HepG2 (cell line): Measurements from ENCODE around the gene PLET1. TPM values are rescaled to one million over a fixed set of nuclear protein-coding genes. Genes with fewer than 3 reads are reported as not detected.
A peak's percentile ranks its signal among the peaks of the same experiment; 100 is the strongest.

Experiments used
- CENPT ChIP-seq: sonication (generic); formaldehyde crosslinking; IDR thresholded peaks from 2 replicates; pipeline ENCODE4 v1.8.0; 2022; ENCODE audit warnings: low read depth, mild to moderate bottlenecking, moderate library complexity, missing genetic modification reagents
- EEA1 ChIP-seq: sonication (generic); formaldehyde crosslinking; IDR thresholded peaks from 2 replicates; pipeline ENCODE4 v1.5.1; 2020; ENCODE audit warnings: mild to moderate bottlenecking, missing genetic modification reagents, borderline replicate concordance
- FOXC1 ChIP-seq: sonication (generic); formaldehyde crosslinking; IDR thresholded peaks from 2 replicates; pipeline ENCODE4 v1.8.0; 2022; ENCODE audit warnings: mild to moderate bottlenecking, missing genetic modification reagents, borderline replicate concordance
- HNF1B ChIP-seq: sonication (generic); formaldehyde crosslinking; IDR thresholded peaks from 2 replicates; pipeline ENCODE4 v1.5.1; 2020; ENCODE audit warnings: mild to moderate bottlenecking, moderate library complexity, missing genetic modification reagents
- HNRNPLL ChIP-seq: fragments of 200-400 bp; formaldehyde crosslinking; IDR thresholded peaks from 2 replicates; pipeline ENCODE4 v1.6.1; 2017; ENCODE audit warnings: mild to moderate bottlenecking, low read depth, low read length; ENCODE audit not compliant: poor library complexity, severe bottlenecking
- POGZ ChIP-seq: sonication (generic); formaldehyde crosslinking; IDR thresholded peaks from 2 replicates; pipeline ENCODE4 v1.4.0; 2020; ENCODE audit warnings: mild to moderate bottlenecking, missing genetic modification reagents
- RXRA ChIP-seq: sonication (generic); formaldehyde crosslinking; IDR thresholded peaks from 2 replicates; pipeline ENCODE4 v1.5.1; 2020; ENCODE audit warnings: missing genetic modification reagents
- SAP130 ChIP-seq: IDR thresholded peaks from 2 replicates; pipeline ENCODE4 v1.6.1; 2016; ENCODE audit warnings: low read depth
- SIN3A ChIP-seq: IDR thresholded peaks from 2 replicates; pipeline ENCODE4 v1.6.1; 2011; ENCODE audit warnings: low read depth, mild to moderate bottlenecking, control low read depth, low read length, borderline replicate concordance
- TCF12 ChIP-seq, 2 experiments: fragments of 450-650 bp in 1 of 2; sonication (generic) in 1 of 2; formaldehyde crosslinking in 1 of 2; IDR thresholded peaks; 2 replicates each; pipeline versions ENCODE4 v1.6.1 to v1.8.0; 2017 to 2022; ENCODE audit warnings: antibody characterized with exemption in 1 of 2, mild to moderate bottlenecking in 1 of 2, missing genetic modification reagents in 1 of 2, moderate library complexity in 1 of 2
- TEAD3 ChIP-seq: optimal IDR thresholded peaks from 2 replicates; pipeline ENCODE3; 2016; ENCODE audit warnings: borderline replicate concordance
- ZBTB14 ChIP-seq: sonication (generic); formaldehyde crosslinking; IDR thresholded peaks from 2 replicates; pipeline ENCODE4 v1.4.0; 2020; ENCODE audit warnings: missing genetic modification reagents
- ZBTB26 ChIP-seq: IDR thresholded peaks from 2 replicates; pipeline ENCODE4 v1.6.1; 2016; ENCODE audit warnings: missing compliant biosample characterization, missing genetic modification reagents, borderline replicate concordance
- ZBTB38 ChIP-seq: sonication (generic); formaldehyde crosslinking; IDR thresholded peaks from 2 replicates; pipeline ENCODE4 v1.5.1; 2020; ENCODE audit warnings: mild to moderate bottlenecking, missing genetic modification reagents
- polyA plus RNA-seq, 8 experiments: library from polyadenylated mRNA; depleted of rRNA in 3 of 8; stranded (reverse) in 7 of 8; unstranded in 1 of 8; fragments of >200 nt; fragmentation: Illumina TruSeq in 4 of 8; extraction: Trizol in 4 of 8; gene quantifications; 2 replicates each; pipeline versions ENCODE4 v1.2.1 to v1.2.3, GENCODE V29; 2011 to 2016; ENCODE audit warnings: low read depth in 4 of 8, missing spikeins in 1 of 8, mixed read lengths in 1 of 8; ENCODE audit not compliant: insufficient read depth in 1 of 8
- total RNA-seq, 5 experiments: library from RNA; depleted of rRNA; stranded (reverse); fragments of >200 nt; fragmentation: Illumina TruSeq; extraction: Trizol; gene quantifications; 2 replicates each; pipeline ENCODE4 v1.2.3, GENCODE V29; 2016; ENCODE audit warnings: low read depth in 1 of 5
- TF ChIP-seq, protein P1 (sequence below): sonication (generic); formaldehyde crosslinking; IDR thresholded peaks from 2 replicates; pipeline ENCODE4 v1.5.0; 2020; ENCODE audit warnings: missing genetic modification reagents, mild to moderate bottlenecking, borderline replicate concordance
- TF ChIP-seq, protein P2 (sequence below): sonication (generic); formaldehyde crosslinking; IDR thresholded peaks from 2 replicates; pipeline ENCODE4 v1.4.0; 2020; ENCODE audit warnings: missing genetic modification reagents
- TF ChIP-seq, protein P3 (sequence below): sonication (generic); formaldehyde crosslinking; IDR thresholded peaks from 2 replicates; pipeline ENCODE4 v1.5.1; 2020; ENCODE audit warnings: missing genetic modification reagents, mild to moderate bottlenecking, borderline replicate concordance
- TF ChIP-seq, protein P4 (sequence below): sonication (generic); formaldehyde crosslinking; IDR thresholded peaks from 2 replicates; pipeline ENCODE4 v1.5.0; 2020; ENCODE audit warnings: missing genetic modification reagents

Gene PLET1
- total and polyA plus RNA-seq, 2 of the 13 experiments (the other 11 are each of a cell fraction or from before 2014, with no cell fraction given), result not detected

DNA sequence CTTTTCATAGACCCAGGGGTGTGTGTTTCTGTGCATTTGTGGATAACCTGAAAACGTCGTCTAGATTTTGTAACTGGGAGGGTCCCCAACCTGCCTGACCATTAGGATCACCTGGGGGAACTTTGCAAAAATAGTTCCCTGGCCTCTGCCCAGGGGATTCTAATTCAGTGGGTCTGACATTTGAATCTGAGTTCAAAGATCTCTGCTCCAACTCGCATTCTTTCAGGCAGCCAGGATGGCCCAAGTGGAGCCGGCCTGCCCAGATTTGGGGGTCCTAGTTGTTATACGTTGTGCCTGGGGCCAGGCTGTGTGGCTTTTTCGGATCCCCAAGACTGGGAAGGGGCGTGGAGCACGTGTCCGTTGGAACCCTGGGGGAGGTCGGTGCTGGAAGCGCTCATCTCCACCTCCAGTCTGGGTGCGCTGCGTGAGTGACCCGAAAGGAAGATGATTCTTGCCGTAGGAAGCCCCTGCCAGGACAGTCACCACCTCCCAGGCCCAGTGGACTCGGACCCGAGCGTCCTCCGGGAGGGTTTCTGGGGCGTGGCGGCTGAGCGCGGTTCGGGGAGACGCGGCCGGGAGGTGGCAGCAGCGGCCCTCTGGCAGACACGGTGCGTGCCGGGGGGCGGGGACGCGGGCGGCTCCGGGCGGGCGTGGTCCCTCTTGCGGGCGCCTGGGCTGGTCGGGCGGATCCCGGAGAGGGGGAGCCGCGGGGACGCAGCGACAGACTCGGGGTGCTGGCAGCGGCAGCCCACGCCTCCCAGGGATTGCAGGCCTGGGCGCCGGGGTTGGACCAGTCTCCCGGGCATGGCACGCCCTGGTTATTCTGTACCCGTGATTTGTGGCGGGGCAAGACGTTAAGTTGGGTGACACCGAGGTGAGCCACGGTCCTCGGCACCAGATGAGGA, 29.2 kb upstream of the PLET1 start (continued):
- peak; percentile 30 for TF ChIP-seq HNRNPLL
- TF ChIP-seq CENPT, result no peak
- TF ChIP-seq FOXC1, result 0 out of 2 replicates have a peak, but pooled peaks have one; percentile 34
- TF ChIP-seq, protein P1, sequence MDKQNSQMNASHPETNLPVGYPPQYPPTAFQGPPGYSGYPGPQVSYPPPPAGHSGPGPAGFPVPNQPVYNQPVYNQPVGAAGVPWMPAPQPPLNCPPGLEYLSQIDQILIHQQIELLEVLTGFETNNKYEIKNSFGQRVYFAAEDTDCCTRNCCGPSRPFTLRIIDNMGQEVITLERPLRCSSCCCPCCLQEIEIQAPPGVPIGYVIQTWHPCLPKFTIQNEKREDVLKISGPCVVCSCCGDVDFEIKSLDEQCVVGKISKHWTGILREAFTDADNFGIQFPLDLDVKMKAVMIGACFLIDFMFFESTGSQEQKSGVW, result no peak
- TF ChIP-seq, protein P2, sequence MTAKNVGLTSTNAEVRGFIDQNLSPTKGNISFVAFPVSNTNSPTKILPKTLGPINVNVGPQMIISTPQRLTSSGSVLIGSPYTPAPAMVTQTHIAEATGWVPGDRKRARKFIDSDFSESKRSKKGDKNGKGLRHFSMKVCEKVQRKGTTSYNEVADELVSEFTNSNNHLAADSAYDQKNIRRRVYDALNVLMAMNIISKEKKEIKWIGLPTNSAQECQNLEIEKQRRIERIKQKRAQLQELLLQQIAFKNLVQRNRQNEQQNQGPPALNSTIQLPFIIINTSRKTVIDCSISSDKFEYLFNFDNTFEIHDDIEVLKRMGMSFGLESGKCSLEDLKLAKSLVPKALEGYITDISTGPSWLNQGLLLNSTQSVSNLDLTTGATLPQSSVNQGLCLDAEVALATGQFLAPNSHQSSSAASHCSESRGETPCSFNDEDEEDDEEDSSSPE (CRISPR knock-in tag), result no peak; the same call in 1 of the 2 replicates
- TF ChIP-seq, protein P3, sequence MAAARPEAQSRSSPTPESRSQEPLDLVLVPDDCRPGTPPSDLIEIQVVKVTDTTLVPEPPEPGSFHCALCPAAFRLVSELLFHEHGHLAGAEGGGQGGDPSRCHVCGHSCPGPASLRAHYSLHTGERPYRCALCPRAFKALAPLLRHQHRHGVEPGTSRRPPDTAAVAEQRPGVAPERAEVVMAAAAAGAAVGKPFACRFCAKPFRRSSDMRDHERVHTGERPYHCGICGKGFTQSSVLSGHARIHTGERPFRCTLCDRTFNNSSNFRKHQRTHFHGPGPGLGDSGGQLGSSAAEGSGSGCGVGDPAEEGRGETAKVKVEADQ, result no peak
- peak; percentile 36 for TF ChIP-seq SAP130
- TF ChIP-seq, protein P4, sequence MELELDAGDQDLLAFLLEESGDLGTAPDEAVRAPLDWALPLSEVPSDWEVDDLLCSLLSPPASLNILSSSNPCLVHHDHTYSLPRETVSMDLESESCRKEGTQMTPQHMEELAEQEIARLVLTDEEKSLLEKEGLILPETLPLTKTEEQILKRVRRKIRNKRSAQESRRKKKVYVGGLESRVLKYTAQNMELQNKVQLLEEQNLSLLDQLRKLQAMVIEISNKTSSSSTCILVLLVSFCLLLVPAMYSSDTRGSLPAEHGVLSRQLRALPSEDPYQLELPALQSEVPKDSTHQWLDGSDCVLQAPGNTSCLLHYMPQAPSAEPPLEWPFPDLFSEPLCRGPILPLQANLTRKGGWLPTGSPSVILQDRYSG, result no peak
- TF ChIP-seq POGZ (CRISPR knock-in tag), result 0 out of 2 replicates have a peak, but pooled peaks have one; percentile 22
- 0 out of 2 replicates have a peak, but pooled peaks have one; percentile 18 for TF ChIP-seq RXRA (CRISPR knock-in tag)
- TF ChIP-seq ZBTB14, result no peak
- peak; percentile 3; the same call in 1 of the 2 replicates for TF ChIP-seq SIN3A
- TF ChIP-seq HNF1B (CRISPR knock-in tag), result 0 out of 2 replicates have a peak, but pooled peaks have one; percentile 31
- 0 out of 2 replicates have a peak, but pooled peaks have one; percentile 59 for TF ChIP-seq EEA1 (CRISPR knock-in tag)
- no peak for TF ChIP-seq TCF12 (IDR thresholded peaks at IDR 0.05)
- TF ChIP-seq TCF12 (CRISPR knock-in tag; IDR thresholded peaks at IDR 0.05), result no peak
- 0 out of 2 replicates have a peak, but pooled peaks have one; percentile 32 for TF ChIP-seq ZBTB38 (CRISPR knock-in tag)
- TF ChIP-seq ZBTB26 (CRISPR knock-in tag), result no peak
- TF ChIP-seq TEAD3, result peak; percentile 27
